Hepatocyte (in vitro differentiated cells): ENCODE results near the gene ZBTB20. TPM values are rescaled to one million over a fixed set of nuclear protein-coding genes. Genes with fewer than 3 reads are reported as not detected.

ENCODE experiments used
- DNase-seq: peaks from one replicate; pipeline ENCODE4 v3.0.0-alpha.2; 2016; ENCODE audit warnings: low spot score
- H2AFZ ChIP-seq: fragments of 200-600 bp; sonication (generic); 2 replicates; pipeline ENCODE4 v1.6.0; 2016; ENCODE audit warnings: antibody characterized with exemption, mild to moderate bottlenecking
- H3K27ac ChIP-seq: fragments of 200-600 bp; sonication (generic); 2 replicates; pipeline ENCODE4 v1.5.1; 2016; ENCODE audit warnings: mild to moderate bottlenecking
- H3K27me3 ChIP-seq: fragments of 200-600 bp; sonication (generic); 2 replicates; pipeline ENCODE4 v1.6.1; 2016
- H3K36me3 ChIP-seq: fragments of 200-600 bp; sonication (generic); replicated peaks from 2 replicates; pipeline ENCODE4 v1.5.1; 2016; ENCODE audit warnings: low read depth; ENCODE audit not compliant: insufficient read depth
- H3K4me1 ChIP-seq: fragments of 200-600 bp; sonication (generic); 2 replicates; pipeline ENCODE4 v1.5.1; 2016; ENCODE audit warnings: mild to moderate bottlenecking, moderate library complexity; ENCODE audit not compliant: insufficient read depth
- H3K4me2 ChIP-seq: fragments of 200-600 bp; sonication (generic); 2 replicates; pipeline ENCODE4 v1.6.0; 2016
- H3K4me3 ChIP-seq: fragments of 200-600 bp; sonication (generic); 2 replicates; pipeline ENCODE4 v1.5.1; 2016; ENCODE audit warnings: mild to moderate bottlenecking
- H3K79me2 ChIP-seq: fragments of 200-600 bp; sonication (generic); 2 replicates; pipeline ENCODE4 v1.6.0; 2017; ENCODE audit warnings: mild to moderate bottlenecking
- H3K9me2 ChIP-seq: fragments of 200-600 bp; sonication (generic); replicated peaks from 2 replicates; pipeline ENCODE4 v1.6.0; 2017; ENCODE audit warnings: mild to moderate bottlenecking; ENCODE audit not compliant: insufficient read depth
- H3K9me3 ChIP-seq: fragments of 200-600 bp; sonication (generic); 2 replicates; pipeline ENCODE4 v1.5.1; 2016; ENCODE audit warnings: low read depth, mild to moderate bottlenecking
- H4K20me1 ChIP-seq: fragments of 200-600 bp; sonication (generic); 2 replicates; pipeline ENCODE4 v1.6.0; 2016; ENCODE audit warnings: mild to moderate bottlenecking; ENCODE audit not compliant: insufficient read depth, poor library complexity, severe bottlenecking
- EZH2 ChIP-seq: fragments of 200-600 bp; sonication (generic); IDR thresholded peaks from 2 replicates; pipeline ENCODE4 v1.6.1; 2016; ENCODE audit warnings: antibody characterized with exemption, mild to moderate bottlenecking, borderline replicate concordance
- EZH2phosphoT487 ChIP-seq: fragments of 200-600 bp; sonication (generic); IDR thresholded peaks from one replicate; pipeline ENCODE4 v1.6.1; 2018; ENCODE audit warnings: antibody characterized with exemption, mild to moderate bottlenecking, low read depth, moderate library complexity; ENCODE audit not compliant: unreplicated experiment, severe bottlenecking
- WGBS: methylation state at CpG from one replicate; pipeline ENCODE4 v1.1.6; 2016; ENCODE audit warnings: low lambda C conversion rate; ENCODE audit errors: missing lambda C conversion rate; 5-methylcytosine and 5-hydroxymethylcytosine counted together
- polyA plus RNA-seq: library from polyadenylated mRNA; unstranded; fragments of >200 nt; fragmentation: Nextera tagmentation; extraction: Ambion mirVana; gene quantifications from 2 replicates; pipeline ENCODE4 v1.2.1, GENCODE V29; 2016
- total RNA-seq: library from RNA; depleted of rRNA; stranded (reverse); fragments of >200 nt; gene quantifications from 2 replicates; pipeline ENCODE4 v1.2.3, GENCODE V29; 2014
- TF ChIP-seq, protein P1 (sequence below): fragments of 200-600 bp; sonication (generic); IDR thresholded peaks from 2 replicates; pipeline ENCODE4 v1.5.1; 2016; ENCODE audit warnings: antibody characterized with exemption, mild to moderate bottlenecking; ENCODE audit not compliant: poor library complexity

ZBTB20 gene
- total and polyA plus RNA-seq, 2 experiments from 2014 or later = 25.8 to 28.0 TPM

DNA sequence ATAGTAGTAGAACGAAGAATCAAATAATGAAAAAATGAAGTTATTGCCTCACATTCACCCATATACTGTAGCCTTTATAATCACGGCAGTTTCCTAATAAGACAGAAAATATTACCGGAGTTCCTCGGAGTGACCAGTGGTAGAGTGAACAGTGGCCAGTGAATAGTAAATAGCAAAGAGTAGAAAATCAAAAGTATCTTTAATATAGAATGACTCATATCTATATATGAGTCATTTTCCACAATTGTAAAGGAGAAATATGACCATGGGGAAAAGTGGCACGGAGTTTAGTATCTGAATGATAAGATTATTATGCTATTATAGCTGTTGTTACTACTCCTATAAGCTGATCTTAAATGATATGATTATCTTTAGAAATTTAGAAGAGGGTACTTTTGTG, 38.5 kb downstream of the ZBTB20 start:
- no peaks in the 10 kb centered on the region for H3K36me3 ChIP-seq
- no peak overlapping the region for H2AFZ ChIP-seq
- TF ChIP-seq EZH2 (no peak), EZH2phosphoT487 (no peak)
- TF ChIP-seq, protein P1, sequence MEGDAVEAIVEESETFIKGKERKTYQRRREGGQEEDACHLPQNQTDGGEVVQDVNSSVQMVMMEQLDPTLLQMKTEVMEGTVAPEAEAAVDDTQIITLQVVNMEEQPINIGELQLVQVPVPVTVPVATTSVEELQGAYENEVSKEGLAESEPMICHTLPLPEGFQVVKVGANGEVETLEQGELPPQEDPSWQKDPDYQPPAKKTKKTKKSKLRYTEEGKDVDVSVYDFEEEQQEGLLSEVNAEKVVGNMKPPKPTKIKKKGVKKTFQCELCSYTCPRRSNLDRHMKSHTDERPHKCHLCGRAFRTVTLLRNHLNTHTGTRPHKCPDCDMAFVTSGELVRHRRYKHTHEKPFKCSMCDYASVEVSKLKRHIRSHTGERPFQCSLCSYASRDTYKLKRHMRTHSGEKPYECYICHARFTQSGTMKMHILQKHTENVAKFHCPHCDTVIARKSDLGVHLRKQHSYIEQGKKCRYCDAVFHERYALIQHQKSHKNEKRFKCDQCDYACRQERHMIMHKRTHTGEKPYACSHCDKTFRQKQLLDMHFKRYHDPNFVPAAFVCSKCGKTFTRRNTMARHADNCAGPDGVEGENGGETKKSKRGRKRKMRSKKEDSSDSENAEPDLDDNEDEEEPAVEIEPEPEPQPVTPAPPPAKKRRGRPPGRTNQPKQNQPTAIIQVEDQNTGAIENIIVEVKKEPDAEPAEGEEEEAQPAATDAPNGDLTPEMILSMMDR = no peak
- H4K20me1 ChIP-seq = no peaks in the 10 kb centered on the region
- H3K79me2 ChIP-seq = no peaks in the 10 kb centered on the region
- DNase-seq = no peak
- no peak overlapping the region for H3K4me3 ChIP-seq
- H3K4me1 ChIP-seq = no peaks in the 10 kb centered on the region
- no peaks in the 10 kb centered on the region for H3K27me3 ChIP-seq
- WGBS = 92% methylated on average over 5 of the region's 5 CpGs
- no peaks in the 10 kb centered on the region for H3K9me3 ChIP-seq
- no peak overlapping the region for H3K27ac ChIP-seq
- H3K9me2 ChIP-seq = no peaks in the 10 kb centered on the region
- H3K4me2 ChIP-seq = no peak overlapping the region

DNA sequence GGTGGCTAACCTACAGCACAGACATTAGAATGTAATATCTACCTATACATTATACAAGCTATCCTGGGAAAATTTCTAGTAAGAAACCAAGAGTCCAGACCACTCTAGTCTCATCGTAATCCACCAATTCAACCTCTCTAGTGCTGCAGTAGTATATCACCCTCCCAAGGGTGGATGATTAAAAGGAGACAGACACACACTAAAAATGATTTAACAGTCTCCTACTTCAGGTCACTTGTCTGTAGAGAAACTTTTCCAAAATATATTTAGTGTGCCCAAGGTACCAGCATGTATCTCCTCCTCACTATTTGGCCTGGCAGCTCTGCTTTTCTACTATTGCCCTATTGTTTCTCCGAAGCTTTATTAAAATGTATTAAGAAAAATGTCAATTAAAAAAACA, 45.0 kb downstream of the ZBTB20 start:
- Histone ChIP-seq H3K27ac (no peak overlapping the region), H3K4me3 (no peak overlapping the region), H3K27me3 (no peaks in the 10 kb centered on the region), H3K4me2 (no peak overlapping the region), H3K36me3 (no peaks in the 10 kb centered on the region), H2AFZ (no peak overlapping the region), H4K20me1 (no peaks in the 10 kb centered on the region), H3K9me3 (no peaks in the 10 kb centered on the region), H3K9me2 (no peaks in the 10 kb centered on the region), H3K79me2 (peaks cover 5% of the 10 kb centered on the region), H3K4me1 (no peaks in the 10 kb centered on the region)
- TF ChIP-seq EZH2phosphoT487 (no peak), EZH2 (no peak)
- TF ChIP-seq, protein P1 = no peak
- DNase-seq = no peak
- WGBS = 97% methylated on average over 2 of the region's 2 CpGs

DNA sequence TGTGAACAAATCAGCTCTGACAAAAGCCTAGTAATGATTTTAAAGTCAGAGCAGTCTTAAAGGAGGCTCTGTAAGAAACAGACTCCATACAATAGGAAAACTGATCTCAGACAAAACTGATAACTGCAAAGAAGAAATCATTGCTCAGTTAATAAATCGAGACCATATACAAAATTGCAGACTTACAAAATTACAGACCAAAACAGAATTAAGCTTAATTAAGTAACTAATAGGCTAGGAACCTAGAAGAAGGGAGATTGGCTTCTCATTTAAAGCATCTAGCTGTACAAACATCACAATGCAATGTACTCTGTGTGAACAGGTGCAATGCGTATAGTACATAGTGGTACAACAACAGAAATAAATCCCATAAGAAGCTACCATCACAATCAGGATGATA, 46.3 kb downstream of the ZBTB20 start:
- Histone ChIP-seq H3K4me3 (no peak overlapping the region), H3K27me3 (no peaks in the 10 kb centered on the region), H4K20me1 (no peaks in the 10 kb centered on the region), H3K79me2 (peaks cover 5% of the 10 kb centered on the region), H2AFZ (peak overlapping the region; percentile 71), H3K9me3 (no peaks in the 10 kb centered on the region), H3K36me3 (no peaks in the 10 kb centered on the region), H3K4me2 (peak overlapping the region; percentile 72), H3K27ac (peak overlapping the region; percentile 82), H3K9me2 (no peaks in the 10 kb centered on the region), H3K4me1 (no peaks in the 10 kb centered on the region)
- TF ChIP-seq, protein P1 = no peak
- no peak for DNase-seq
- 95% methylated on average over 2 of the region's 2 CpGs for WGBS

DNA sequence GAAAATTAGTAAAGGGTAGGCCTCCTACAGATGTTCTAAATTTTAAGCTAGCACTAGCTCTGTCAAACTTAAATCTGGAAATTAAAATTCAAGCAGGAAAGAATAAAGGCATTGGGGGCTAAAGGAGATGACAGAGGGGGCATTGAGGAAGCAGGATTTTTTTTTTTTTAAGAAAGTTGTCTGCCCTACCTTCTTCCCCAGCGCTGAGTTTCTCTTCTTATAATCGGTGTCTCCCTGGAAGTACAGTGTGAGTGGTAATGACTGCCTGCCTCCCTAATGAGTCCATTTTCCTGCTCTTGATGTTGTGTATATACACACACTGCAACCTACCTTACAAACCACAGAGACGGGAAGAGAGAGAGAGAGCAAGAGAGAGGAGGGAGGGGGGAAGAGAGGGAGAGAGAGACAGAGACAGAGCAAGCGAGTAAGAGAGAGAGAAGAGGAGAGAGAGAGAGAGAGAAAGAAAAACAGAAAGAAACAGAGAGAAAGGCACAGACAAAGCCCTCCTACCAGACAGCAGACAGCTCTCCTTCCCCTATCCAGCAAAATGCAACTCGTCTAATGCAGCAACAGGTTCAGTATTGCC, 47.0 kb downstream of the ZBTB20 start:
- H3K4me1 ChIP-seq = no peaks in the 10 kb centered on the region
- H3K79me2 ChIP-seq = peaks cover 5% of the 10 kb centered on the region
- peak overlapping the region; percentile 72 for H3K4me2 ChIP-seq
- TF ChIP-seq EZH2 (no peak), EZH2phosphoT487 (no peak)
- TF ChIP-seq, protein P1 = no peak
- H3K27ac ChIP-seq = peak overlapping the region; percentile 82
- no peaks in the 10 kb centered on the region for H3K36me3 ChIP-seq
- 24% methylated on average over 5 of the region's 5 CpGs for WGBS
- H3K27me3 ChIP-seq = no peaks in the 10 kb centered on the region
- H2AFZ ChIP-seq = peak overlapping the region; percentile 71
- no peaks in the 10 kb centered on the region for H3K9me2 ChIP-seq
- no peaks in the 10 kb centered on the region for H4K20me1 ChIP-seq
- no peaks in the 10 kb centered on the region for H3K9me3 ChIP-seq
- DNase-seq = peak; percentile 12
- H3K4me3 ChIP-seq = peak overlapping the region; percentile 25
